Stimulated activated naive CD8-positive, alpha-beta T cell treated with anti-CD3 and anti-CD28 coated beads, Interleukin-15, Interleukin-2, amounts not matched to agents 100 ng/mL and 50 ng/mL, for 24 hours (primary cell): ENCODE results near the gene CACNA2D3.

ENCODE experiments used
- H3K27ac Mint-ChIP-seq: one replicate; pipeline ENCODE4 v1.8.0; 2021; ENCODE audit warnings: mild to moderate bottlenecking, mixed read lengths
- H3K27me3 Mint-ChIP-seq: one replicate; pipeline ENCODE4 v1.8.0; 2021; ENCODE audit warnings: mixed read lengths
- H3K36me3 Mint-ChIP-seq: one replicate; pipeline ENCODE4 v1.8.0; 2021; ENCODE audit warnings: low read depth, mixed read lengths
- H3K4me1 Mint-ChIP-seq: one replicate; pipeline ENCODE4 v1.8.0; 2021; ENCODE audit warnings: low read depth, mixed read lengths
- H3K4me3 Mint-ChIP-seq: one replicate; pipeline ENCODE4 v1.8.0; 2021; ENCODE audit warnings: mild to moderate bottlenecking, mixed read lengths
- H3K9me3 Mint-ChIP-seq: one replicate; pipeline ENCODE4 v1.8.0; 2021; ENCODE audit warnings: mixed read lengths

The CACNA2D3 gene

DNA sequence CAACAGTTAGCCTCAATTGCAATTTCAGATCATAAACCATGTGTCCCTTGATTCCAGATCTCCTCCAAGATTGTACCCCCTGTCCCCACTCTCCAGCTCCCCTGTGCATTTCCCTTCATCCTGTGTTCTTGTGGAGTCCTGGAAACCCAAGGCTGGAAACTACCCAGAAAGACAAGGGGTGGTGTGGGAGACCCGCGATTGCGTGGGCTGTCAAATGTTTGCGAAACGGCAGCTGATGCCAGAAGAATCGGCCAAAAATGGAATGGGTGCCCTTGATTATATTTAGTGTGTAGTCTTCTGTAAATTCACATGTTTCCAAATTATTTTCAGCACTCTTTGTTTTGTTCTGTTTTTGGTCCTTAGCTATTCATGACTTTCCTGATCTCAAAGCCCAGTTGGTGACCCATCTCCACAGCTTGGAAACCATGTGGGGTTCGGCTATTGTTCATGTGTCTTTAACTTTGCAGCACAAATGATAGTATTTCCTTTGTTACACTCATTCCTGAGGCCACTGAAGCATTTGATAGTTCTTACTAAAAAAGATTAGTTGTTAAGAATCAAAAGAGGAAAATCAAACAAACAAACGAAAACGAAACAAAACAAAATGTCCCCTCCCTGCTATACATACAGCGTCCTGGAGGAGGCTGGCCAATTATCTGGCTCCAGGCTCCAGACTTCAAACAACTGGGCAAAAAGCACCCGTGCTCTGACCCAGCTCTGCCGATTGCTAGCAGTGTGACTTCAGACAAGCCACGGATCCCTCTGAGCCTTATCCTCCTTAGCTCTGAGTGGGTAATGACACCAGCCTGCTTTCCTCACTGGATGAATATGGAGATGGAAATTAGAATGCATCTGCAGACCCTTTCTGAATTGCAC, 120.9 kb downstream of the CACNA2D3 start:
- H3K27me3 Mint-ChIP-seq = no peaks in the 10 kb centered on the region

GRCh38 chr3:54243960-54244682, 121.8 kb downstream of the CACNA2D3 start:
- no peak overlapping the region for H3K27ac Mint-ChIP-seq
- no peaks in the 10 kb centered on the region for H3K36me3 Mint-ChIP-seq
- no peaks in the 10 kb centered on the region for H3K27me3 Mint-ChIP-seq
- no peak overlapping the region for H3K4me3 Mint-ChIP-seq
- no peaks in the 10 kb centered on the region for H3K4me1 Mint-ChIP-seq
- peaks cover 6% of the 10 kb centered on the region for H3K9me3 Mint-ChIP-seq

More for the DNA sequence above, 120.9 kb downstream of the CACNA2D3 start:
- Mint-ChIP-seq H3K4me1 (no peaks in the 10 kb centered on the region), H3K4me3 (no peak overlapping the region), H3K27ac (no peak overlapping the region), H3K9me3 (peaks cover 6% of the 10 kb centered on the region), H3K36me3 (no peaks in the 10 kb centered on the region)

GRCh38 chr3:54251705-54252104, 129.4 kb downstream of the CACNA2D3 start:
- no peak overlapping the region for H3K4me3 Mint-ChIP-seq
- no peak overlapping the region for H3K27ac Mint-ChIP-seq
- H3K27me3 Mint-ChIP-seq = no peaks in the 10 kb centered on the region
- no peaks in the 10 kb centered on the region for H3K36me3 Mint-ChIP-seq
- no peaks in the 10 kb centered on the region for H3K4me1 Mint-ChIP-seq
- no peaks in the 10 kb centered on the region for H3K9me3 Mint-ChIP-seq

- H3K36me3 Mint-ChIP-seq = no peaks in the 10 kb centered on the region
- H3K9me3 Mint-ChIP-seq = no peaks in the 10 kb centered on the region
- H3K4me1 Mint-ChIP-seq = no peaks in the 10 kb centered on the region
- no peak overlapping the region for H3K27ac Mint-ChIP-seq
- no peak overlapping the region for H3K4me3 Mint-ChIP-seq
- H3K27me3 Mint-ChIP-seq = peaks cover 17% of the 10 kb centered on the region
Measured at GRCh38 chr3:54257125-54257720, 134.9 kb downstream of the CACNA2D3 start.

DNA sequence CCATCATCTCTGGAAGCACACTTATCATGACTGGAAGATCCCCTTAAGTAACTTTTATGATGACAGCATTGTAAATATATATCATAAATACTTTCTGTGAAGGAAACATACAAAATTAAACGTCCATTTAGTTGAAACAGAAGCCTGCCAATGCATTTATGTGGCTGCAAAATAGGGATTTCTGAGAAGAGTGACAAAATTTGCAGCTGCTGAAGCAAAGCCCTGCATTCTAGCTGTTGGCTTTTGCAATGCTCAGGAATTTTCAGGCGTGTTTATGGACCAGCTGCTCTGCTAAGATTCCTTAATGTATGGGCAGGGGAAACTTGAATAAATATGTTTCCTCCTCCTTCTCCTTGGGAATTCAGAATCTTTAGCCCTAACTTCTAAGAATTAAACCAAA, 137.3 kb downstream of the CACNA2D3 start:
- Mint-ChIP-seq H3K27ac (no peak overlapping the region), H3K4me3 (no peak overlapping the region), H3K9me3 (no peaks in the 10 kb centered on the region), H3K4me1 (no peaks in the 10 kb centered on the region), H3K27me3 (peaks cover 17% of the 10 kb centered on the region), H3K36me3 (no peaks in the 10 kb centered on the region)

GRCh38 chr3:54261141-54261540, 138.8 kb downstream of the CACNA2D3 start:
- Mint-ChIP-seq H3K4me3 (no peak overlapping the region), H3K4me1 (no peaks in the 10 kb centered on the region), H3K27ac (no peak overlapping the region), H3K27me3 (peaks cover 17% of the 10 kb centered on the region), H3K36me3 (no peaks in the 10 kb centered on the region), H3K9me3 (no peaks in the 10 kb centered on the region)

DNA sequence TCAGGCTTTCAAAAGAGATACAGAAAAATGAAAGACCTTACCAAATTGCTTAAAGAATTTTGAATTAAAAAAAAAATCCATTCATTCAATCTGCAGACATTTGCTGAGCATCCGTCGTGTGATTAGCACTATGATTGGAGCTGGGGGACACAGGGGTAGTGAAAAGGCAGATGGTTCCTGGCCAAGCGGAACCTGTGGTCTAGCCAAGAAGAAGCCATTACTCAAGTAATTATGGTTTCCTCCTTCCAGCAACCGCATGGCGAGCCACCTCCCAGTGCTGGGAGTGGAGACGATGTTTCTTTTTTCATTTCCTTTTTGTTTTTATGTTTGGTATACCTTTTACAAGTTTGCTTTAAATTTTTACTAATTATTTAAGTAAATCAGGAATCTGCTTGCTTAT, 140.2 kb downstream of the CACNA2D3 start:
- H3K4me1 Mint-ChIP-seq = no peaks in the 10 kb centered on the region
- H3K4me3 Mint-ChIP-seq = no peak overlapping the region
- no peaks in the 10 kb centered on the region for H3K36me3 Mint-ChIP-seq
- no peaks in the 10 kb centered on the region for H3K9me3 Mint-ChIP-seq
- peaks cover 13% of the 10 kb centered on the region for H3K27me3 Mint-ChIP-seq
- no peak overlapping the region for H3K27ac Mint-ChIP-seq

DNA sequence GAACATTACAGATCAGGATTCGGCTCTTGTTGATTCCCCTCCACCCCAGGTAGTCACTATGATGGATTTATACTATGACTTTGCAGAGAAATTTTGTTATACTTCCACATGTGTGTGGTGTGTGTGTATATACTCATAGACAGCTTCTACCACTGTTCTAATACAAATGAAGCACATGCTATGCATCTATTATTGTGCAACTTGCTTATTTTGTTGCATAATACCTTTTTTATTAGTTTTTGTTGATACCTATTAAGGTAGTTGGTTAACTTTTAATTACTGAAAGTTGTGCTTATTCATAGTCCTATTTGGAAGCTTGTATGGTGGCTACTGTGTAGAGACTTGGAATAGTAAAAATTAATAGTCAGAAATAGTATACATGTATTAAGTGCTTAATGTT, 140.6 kb downstream of the CACNA2D3 start:
- H3K36me3 Mint-ChIP-seq = no peaks in the 10 kb centered on the region
- H3K4me3 Mint-ChIP-seq = no peak overlapping the region
- no peaks in the 10 kb centered on the region for H3K4me1 Mint-ChIP-seq
- no peaks in the 10 kb centered on the region for H3K9me3 Mint-ChIP-seq
- no peak overlapping the region for H3K27ac Mint-ChIP-seq
- H3K27me3 Mint-ChIP-seq = peaks cover 13% of the 10 kb centered on the region

DNA sequence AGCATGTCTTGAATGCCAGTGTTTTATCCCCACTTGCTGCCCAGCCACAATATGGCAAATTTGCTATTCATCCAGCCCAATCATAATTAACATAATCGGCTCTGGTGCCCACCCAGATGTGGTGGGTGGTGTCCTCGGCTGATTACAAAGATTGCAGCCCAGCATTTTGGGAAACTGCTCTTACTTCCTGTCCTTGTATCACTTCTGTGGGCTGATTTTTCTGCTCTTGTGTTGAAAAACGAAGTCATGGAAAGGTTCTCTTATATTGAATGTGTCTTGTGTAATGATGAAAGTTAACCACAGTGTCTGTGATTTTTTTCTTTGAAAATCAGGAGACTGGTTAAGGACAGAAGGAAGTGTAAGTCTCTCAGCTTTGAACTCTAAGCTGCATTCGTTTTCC, 141.7 kb downstream of the CACNA2D3 start:
- Mint-ChIP-seq H3K27me3 (peaks cover 8% of the 10 kb centered on the region), H3K9me3 (no peaks in the 10 kb centered on the region), H3K4me3 (no peak overlapping the region), H3K36me3 (no peaks in the 10 kb centered on the region), H3K4me1 (no peaks in the 10 kb centered on the region), H3K27ac (no peak overlapping the region)

- Mint-ChIP-seq H3K27me3 (no peaks in the 10 kb centered on the region), H3K4me3 (no peak overlapping the region), H3K36me3 (no peaks in the 10 kb centered on the region), H3K27ac (no peak overlapping the region), H3K9me3 (no peaks in the 10 kb centered on the region), H3K4me1 (no peaks in the 10 kb centered on the region)
Measured at GRCh38 chr3:54270816-54271526, 148.6 kb downstream of the CACNA2D3 start.

DNA sequence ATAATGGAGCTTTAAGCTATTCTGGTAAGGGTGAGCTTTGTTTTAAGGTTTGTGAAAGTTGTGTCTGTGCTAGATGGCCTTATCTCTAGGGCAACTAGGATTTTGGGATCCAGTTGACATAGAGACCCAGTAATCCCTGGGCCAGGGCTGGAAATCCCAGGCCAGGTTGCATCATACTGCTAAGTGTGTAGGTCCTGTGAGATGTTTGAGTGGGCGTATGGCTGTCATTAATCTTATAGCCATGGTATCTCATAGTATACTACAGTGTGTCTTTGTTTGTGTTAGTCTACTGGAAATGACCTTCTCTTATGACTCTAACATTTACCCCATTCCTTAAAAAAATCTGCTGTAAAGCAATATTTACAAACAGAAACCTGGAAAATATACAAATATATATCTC, 151.4 kb downstream of the CACNA2D3 start:
- no peaks in the 10 kb centered on the region for H3K36me3 Mint-ChIP-seq
- no peak overlapping the region for H3K4me3 Mint-ChIP-seq
- H3K9me3 Mint-ChIP-seq = no peaks in the 10 kb centered on the region
- H3K27ac Mint-ChIP-seq = no peak overlapping the region
- peaks cover 4% of the 10 kb centered on the region for H3K27me3 Mint-ChIP-seq
- no peaks in the 10 kb centered on the region for H3K4me1 Mint-ChIP-seq

GRCh38 chr3:54274607-54275006, 152.3 kb downstream of the CACNA2D3 start:
- no peak overlapping the region for H3K4me3 Mint-ChIP-seq
- no peaks in the 10 kb centered on the region for H3K4me1 Mint-ChIP-seq
- no peaks in the 10 kb centered on the region for H3K36me3 Mint-ChIP-seq
- H3K9me3 Mint-ChIP-seq = no peaks in the 10 kb centered on the region
- no peak overlapping the region for H3K27ac Mint-ChIP-seq
- peaks cover 4% of the 10 kb centered on the region for H3K27me3 Mint-ChIP-seq

DNA sequence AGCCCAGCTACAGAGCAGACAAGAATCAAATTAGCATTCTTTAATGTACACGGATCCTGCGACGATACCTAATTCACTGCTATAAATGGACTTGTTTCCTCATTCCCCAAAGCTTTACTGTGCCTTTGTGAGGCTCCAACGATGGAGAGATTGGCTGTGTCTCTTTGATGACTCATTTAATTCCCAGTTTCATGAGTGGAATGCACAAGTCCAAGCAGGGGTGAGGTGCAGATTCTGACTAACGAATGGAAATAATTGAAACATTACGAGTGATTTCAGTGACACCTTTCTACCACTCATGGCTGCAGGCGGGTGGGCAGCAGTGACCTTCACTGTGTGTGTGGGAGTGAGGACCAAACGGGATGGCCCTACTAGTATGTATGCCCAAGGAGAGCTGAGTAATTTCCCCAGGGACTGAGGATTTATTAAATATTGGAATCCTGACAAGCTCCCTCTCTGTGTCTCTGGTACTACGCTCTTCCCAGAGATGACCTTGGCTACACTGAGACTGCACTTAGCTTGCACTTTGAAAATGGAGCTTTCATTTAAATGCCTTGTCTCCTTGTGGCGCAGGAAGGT, 156.7 kb downstream of the CACNA2D3 start:
- Mint-ChIP-seq H3K36me3 (no peaks in the 10 kb centered on the region), H3K4me1 (no peaks in the 10 kb centered on the region), H3K9me3 (no peaks in the 10 kb centered on the region), H3K27me3 (peaks cover 12% of the 10 kb centered on the region), H3K27ac (no peak overlapping the region), H3K4me3 (no peak overlapping the region)

GRCh38 chr3:54283470-54283869, 161.1 kb downstream of the CACNA2D3 start:
- no peaks in the 10 kb centered on the region for H3K36me3 Mint-ChIP-seq
- no peak overlapping the region for H3K27ac Mint-ChIP-seq
- H3K4me3 Mint-ChIP-seq = no peak overlapping the region
- H3K4me1 Mint-ChIP-seq = no peaks in the 10 kb centered on the region
- H3K27me3 Mint-ChIP-seq = peaks cover 8% of the 10 kb centered on the region
- no peaks in the 10 kb centered on the region for H3K9me3 Mint-ChIP-seq
